SU-DHL-6 (cell line): Measurements from ENCODE around the gene ZNF423.

ENCODE experiments used
- H2AFZ ChIP-seq: fragments of 200-600 bp; sonication (generic); 2 replicates; pipeline ENCODE4 v1.6.1; 2014; ENCODE audit warnings: low read depth, mild to moderate bottlenecking, moderate library complexity, mixed read lengths, antibody characterized with exemption, low read length; ENCODE audit not compliant: severe bottlenecking
- H3F3A ChIP-seq: fragments of 200-600 bp; shearing (Covaris generic); 2 replicates; pipeline ENCODE4 v1.6.0; 2016; ENCODE audit warnings: antibody characterized with exemption, mild to moderate bottlenecking; ENCODE audit not compliant: insufficient read depth
- H3K27ac ChIP-seq: fragments of 200-600 bp; sonication (generic); 2 replicates; pipeline ENCODE4 v1.5.1; 2016; ENCODE audit warnings: low read depth, mild to moderate bottlenecking, low read length, moderate library complexity, mixed read lengths
- H3K27me3 ChIP-seq: fragments of 200-600 bp; sonication (generic), shearing (Covaris generic); 2 replicates; pipeline ENCODE4 v1.6.0; 2014; ENCODE audit warnings: mild to moderate bottlenecking, low read length
- H3K36me3 ChIP-seq: fragments of 200-600 bp; sonication (generic); 2 replicates; pipeline ENCODE4 v1.6.1; 2014; ENCODE audit warnings: mild to moderate bottlenecking, low read length, mixed read lengths
- H3K4me2 ChIP-seq: fragments of 300-600, 200-600 bp; shearing (Covaris generic), sonication (generic); 2 replicates; pipeline ENCODE4 v1.6.0; 2014; ENCODE audit warnings: low read length, low read depth, mild to moderate bottlenecking; ENCODE audit not compliant: poor library complexity, severe bottlenecking
- H3K4me3 ChIP-seq: fragments of 200-600 bp; sonication (generic); 2 replicates; pipeline ENCODE4 v1.5.1; 2014; ENCODE audit warnings: antibody characterized with exemption, low read length, mild to moderate bottlenecking, mixed read lengths; ENCODE audit not compliant: insufficient read depth, poor library complexity, severe bottlenecking
- H3K79me2 ChIP-seq: fragments of 200-600 bp; sonication (generic); 2 replicates; pipeline ENCODE4 v1.6.1; 2014; ENCODE audit warnings: mild to moderate bottlenecking, low read length, moderate library complexity; ENCODE audit not compliant: insufficient read depth
- H3K9ac ChIP-seq: fragments of 200-600 bp; sonication (generic); 2 replicates; pipeline ENCODE4 v1.7.0; 2014; ENCODE audit warnings: mild to moderate bottlenecking, low read length
- H3K9me2 ChIP-seq: fragments of 200-600 bp; sonication (generic); replicated peaks from 2 replicates; pipeline ENCODE4 v1.6.1; 2014; ENCODE audit warnings: low read length; ENCODE audit not compliant: insufficient read depth
- H3K9me3 ChIP-seq: fragments of 200-600 bp; sonication (generic); 2 replicates; pipeline ENCODE4 v1.6.1; 2014; ENCODE audit warnings: low read length, mixed read lengths; ENCODE audit not compliant: insufficient read depth
- H4K20me1 ChIP-seq: fragments of 200-600 bp; sonication (generic); 2 replicates; pipeline ENCODE4 v1.6.1; 2014; ENCODE audit warnings: low read depth, mild to moderate bottlenecking, antibody characterized with exemption, low read length, moderate library complexity, mixed read lengths
- CTCF ChIP-seq: fragments of 200-600 bp; sonication (generic); IDR thresholded peaks from one replicate; pipeline ENCODE4 v1.5.1; 2017; ENCODE audit warnings: antibody characterized with exemption, mild to moderate bottlenecking, low read length, moderate library complexity; ENCODE audit not compliant: insufficient read depth, poor library complexity, severe bottlenecking
- EZH2phosphoT487 ChIP-seq: fragments of 200-600 bp; sonication (generic), shearing (Covaris generic); conservative IDR thresholded peaks from 2 replicates; pipeline ENCODE4 v1.6.1; 2018; ENCODE audit warnings: mild to moderate bottlenecking, antibody characterized with exemption, low read length, moderate library complexity, mixed read lengths

Gene ZNF423

GRCh38 chr16:49461517-49461951 lies 394.4 kb downstream of the ZNF423 start:
- H3K4me3 ChIP-seq: no peak overlapping the region
- H3F3A ChIP-seq: peaks cover 13% of the 10 kb centered on the region; the same call in 1 of the 2 replicates
- TF ChIP-seq CTCF (no peak), EZH2phosphoT487 (no peak)
- H4K20me1 ChIP-seq: no peaks in the 10 kb centered on the region
- no peak overlapping the region for H3K9ac ChIP-seq
- H3K9me2 ChIP-seq: no peaks in the 10 kb centered on the region
- no peak overlapping the region for H3K4me2 ChIP-seq
- H3K27ac ChIP-seq: no peak overlapping the region
- H3K9me3 ChIP-seq: no peaks in the 10 kb centered on the region
- no peak overlapping the region for H2AFZ ChIP-seq
- no peaks in the 10 kb centered on the region for H3K27me3 ChIP-seq
- H3K79me2 ChIP-seq: no peaks in the 10 kb centered on the region
- no peaks in the 10 kb centered on the region for H3K36me3 ChIP-seq

GRCh38 chr16:49460786-49461470 lies 395.0 kb downstream of the ZNF423 start:
- Histone ChIP-seq H3K27ac (no peak overlapping the region), H3K9me2 (no peaks in the 10 kb centered on the region), H3K9ac (no peak overlapping the region), H2AFZ (no peak overlapping the region), H3K4me2 (no peak overlapping the region), H3K36me3 (no peaks in the 10 kb centered on the region), H3K79me2 (no peaks in the 10 kb centered on the region), H3K27me3 (no peaks in the 10 kb centered on the region), H3F3A (peaks cover 7% of the 10 kb centered on the region; the same call in 1 of the 2 replicates), H4K20me1 (no peaks in the 10 kb centered on the region), H3K4me3 (no peak overlapping the region), H3K9me3 (no peaks in the 10 kb centered on the region)
- TF ChIP-seq EZH2phosphoT487: no peak
- TF ChIP-seq CTCF: no peak

GRCh38 chr16:49459953-49460735 lies 395.8 kb downstream of the ZNF423 start:
- Histone ChIP-seq H3K36me3 (no peaks in the 10 kb centered on the region), H3K9me2 (no peaks in the 10 kb centered on the region), H3K4me3 (no peak overlapping the region), H4K20me1 (no peaks in the 10 kb centered on the region), H2AFZ (no peak overlapping the region), H3K79me2 (no peaks in the 10 kb centered on the region), H3K27me3 (no peaks in the 10 kb centered on the region), H3F3A (peaks cover 5% of the 10 kb centered on the region; the same call in 1 of the 2 replicates), H3K4me2 (no peak overlapping the region), H3K27ac (no peak overlapping the region), H3K9me3 (no peaks in the 10 kb centered on the region), H3K9ac (no peak overlapping the region)
- no peak for TF ChIP-seq EZH2phosphoT487
